H1 (cell line): ENCODE data around the gene QPCT. TPM values are rescaled to one million over a fixed set of nuclear protein-coding genes. Genes with fewer than 3 reads are reported as not detected.

ENCODE experiments used
- CTCF ChIA-PET: fragments of 300-600 bp; sonication (Branson Sonifier 250); formaldehyde crosslinking; loops from one replicate; lab custom pipeline; 2021; ENCODE audit not compliant: partially characterized antibody; lab: Charles Lee
- POLR2A ChIA-PET: fragments of 300-600 bp; sonication (Branson Sonifier 250); formaldehyde crosslinking; loops from one replicate; lab custom pipeline; 2021; ENCODE audit warnings: inconsistent platforms; ENCODE audit not compliant: partially characterized antibody; lab: Charles Lee
- DNase-seq, 2 experiments: peaks; one replicate each; pipeline versions ENCODE4 v3.0.0 to v3.0.0-alpha.2; 2010 to 2022; ENCODE audit warnings: low spot score in 2 of 2, low read depth in 1 of 2, mixed read lengths in 1 of 2
- FAIRE-seq: peaks from 2 replicates; lab custom pipeline; 2011; peaks lifted over from hg19 to GRCh38; lab: Jason Lieb, UNC
- H2AFZ ChIP-seq: 2 replicates; pipeline ENCODE4 v1.8.1; 2012; ENCODE audit warnings: low read length, inconsistent platforms
- H2AK5ac ChIP-seq: 2 replicates; pipeline ENCODE4 v1.6.1; 2013; ENCODE audit warnings: low read depth, low read length
- H2BK120ac ChIP-seq: replicated peaks from 2 replicates; pipeline ENCODE3; 2013; ENCODE audit warnings: low read depth, low read length, inconsistent platforms
- H2BK12ac ChIP-seq: 2 replicates; pipeline ENCODE4 v1.6.1; 2013; ENCODE audit warnings: low read depth, low read length
- H2BK15ac ChIP-seq: 2 replicates; pipeline ENCODE4 v1.6.1; 2013; ENCODE audit warnings: low read length
- H2BK20ac ChIP-seq: 2 replicates; pipeline ENCODE4 v1.6.1; 2013; ENCODE audit warnings: low read length
- H2BK5ac ChIP-seq: 2 replicates; pipeline ENCODE4 v1.6.1; 2013; ENCODE audit warnings: low read depth, low read length
- H3K14ac ChIP-seq: 2 replicates; pipeline ENCODE4 v1.6.1; 2013; ENCODE audit warnings: inconsistent platforms; ENCODE audit not compliant: insufficient read length
- H3K18ac ChIP-seq: 2 replicates; pipeline ENCODE4 v1.6.1; 2013; ENCODE audit warnings: low read length; ENCODE audit errors: extremely low read depth
- H3K23ac ChIP-seq: 2 replicates; pipeline ENCODE4 v1.6.1; 2013; ENCODE audit warnings: inconsistent platforms; ENCODE audit not compliant: insufficient read length
- H3K23me2 ChIP-seq: 2 replicates; pipeline ENCODE4 v1.6.1; 2013; ENCODE audit warnings: low read depth, low read length
- H3K27ac ChIP-seq: 2 replicates; pipeline ENCODE4 v1.6.1; 2011; ENCODE audit warnings: low read depth, low read length, inconsistent platforms
- H3K27me3 ChIP-seq, 4 experiments: replicated peaks in 1 of 4; 1 replicate in 1 of 4; 2 replicates in 3 of 4; pipeline versions ENCODE4 v1.6.1 to v1.8.1; 2011 to 2013; ENCODE audit warnings: low read length in 3 of 4, mild to moderate bottlenecking in 3 of 4, inconsistent platforms in 2 of 4, mixed read lengths in 2 of 4, moderate library complexity in 1 of 4; ENCODE audit not compliant: control insufficient read depth in 3 of 4, insufficient read depth in 3 of 4; ENCODE audit errors: extremely low read depth in 1 of 4
- H3K36me3 ChIP-seq, 4 experiments: 2 replicates each; pipeline versions ENCODE4 v1.6.1 to v1.8.1; 2011 to 2013; ENCODE audit warnings: mild to moderate bottlenecking in 4 of 4, low read length in 3 of 4, moderate library complexity in 2 of 4, control low read depth in 1 of 4, inconsistent platforms in 1 of 4; ENCODE audit not compliant: insufficient read depth in 4 of 4, control insufficient read depth in 2 of 4
- H3K4ac ChIP-seq: replicated peaks from 2 replicates; pipeline ENCODE3; 2013; ENCODE audit warnings: low read length, low read depth, mixed read lengths, inconsistent platforms; ENCODE audit not compliant: insufficient read length
- H3K4me1 ChIP-seq, 4 experiments: replicated peaks in 1 of 4; 1 replicate in 1 of 4; 2 replicates in 3 of 4; pipeline versions ENCODE4 v1.6.1 to v1.8.1; 2011 to 2013; ENCODE audit warnings: low read length in 3 of 4, inconsistent platforms in 2 of 4, mixed read lengths in 1 of 4; ENCODE audit not compliant: insufficient read depth in 4 of 4, control insufficient read depth in 3 of 4
- H3K4me2 ChIP-seq, 2 experiments: 2 replicates each; pipeline versions ENCODE4 v1.6.1 to v1.8.1; 2011 to 2013; ENCODE audit warnings: low read depth in 2 of 2, low read length in 2 of 2, control low read depth in 1 of 2, inconsistent platforms in 1 of 2, mild to moderate bottlenecking in 1 of 2; ENCODE audit not compliant: insufficient read depth in 1 of 2
- H3K4me3 ChIP-seq, 4 experiments: fragments of 200-600, 300-600 bp in 1 of 4; sonication (generic), shearing (Covaris generic), sonication (Bioruptor Twin) in 1 of 4; 2 replicates each; pipeline versions ENCODE4 v1.5.1 to v1.8.1; 2011 to 2016; ENCODE audit warnings: low read length in 4 of 4, low read depth in 3 of 4, control low read depth in 2 of 4, inconsistent platforms in 2 of 4, mild to moderate bottlenecking in 2 of 4, mixed read lengths in 1 of 4, moderate library complexity in 1 of 4; ENCODE audit not compliant: insufficient read depth in 2 of 4; ENCODE audit errors: extremely low read depth in 1 of 4
- H3K56ac ChIP-seq: replicated peaks from 2 replicates; pipeline ENCODE3; 2013; ENCODE audit warnings: low read depth, mild to moderate bottlenecking, mixed read lengths, low read length, inconsistent platforms; ENCODE audit not compliant: insufficient read length
- H3K79me1 ChIP-seq: 2 replicates; pipeline ENCODE4 v1.6.1; 2013; ENCODE audit warnings: low read depth, low read length, control low read depth
- H3K79me2 ChIP-seq, 2 experiments: 2 replicates each; pipeline versions ENCODE4 v1.6.1 to v1.8.1; 2012 to 2013; ENCODE audit warnings: low read length in 2 of 2, mild to moderate bottlenecking in 2 of 2, inconsistent platforms in 1 of 2; ENCODE audit not compliant: insufficient read depth in 2 of 2, control insufficient read depth in 1 of 2
- H3K9ac ChIP-seq, 4 experiments: replicated peaks in 1 of 4; 1 replicate in 1 of 4; 2 replicates in 3 of 4; pipeline versions ENCODE4 v1.6.1 to v1.8.1; 2011 to 2013; ENCODE audit warnings: low read depth in 3 of 4, low read length in 3 of 4, control low read depth in 2 of 4, mild to moderate bottlenecking in 2 of 4, moderate library complexity in 2 of 4, inconsistent platforms in 1 of 4; ENCODE audit errors: extremely low read depth in 1 of 4
- H3K9me3 ChIP-seq, 2 experiments: 2 replicates each; pipeline versions ENCODE4 v1.6.1 to v1.8.1; 2012 to 2013; ENCODE audit warnings: mild to moderate bottlenecking in 2 of 2, moderate library complexity in 2 of 2, control low read depth in 1 of 2, inconsistent platforms in 1 of 2, low read depth in 1 of 2, low read length in 1 of 2, mixed read lengths in 1 of 2; ENCODE audit not compliant: insufficient read depth in 2 of 2
- H4K20me1 ChIP-seq, 2 experiments: replicated peaks in 1 of 2; 2 replicates each; pipeline versions ENCODE3 to v1.8.1; 2011 to 2013; ENCODE audit warnings: inconsistent platforms in 2 of 2, low read length in 2 of 2, mild to moderate bottlenecking in 1 of 2; ENCODE audit not compliant: insufficient read depth in 2 of 2, control insufficient read depth in 1 of 2
- H4K5ac ChIP-seq: 2 replicates; pipeline ENCODE4 v1.6.1; 2013; ENCODE audit warnings: low read length, low read depth, mixed read lengths, inconsistent platforms; ENCODE audit not compliant: insufficient read length
- H4K8ac ChIP-seq: 2 replicates; pipeline ENCODE4 v1.8.0; 2013; ENCODE audit warnings: mild to moderate bottlenecking, moderate library complexity, low read length, inconsistent platforms; ENCODE audit not compliant: insufficient read depth; ENCODE audit errors: extremely low read depth
- H4K91ac ChIP-seq: replicated peaks from 2 replicates; pipeline ENCODE3; 2013; ENCODE audit warnings: low read length, mixed read lengths, inconsistent platforms; ENCODE audit not compliant: insufficient read length
- CBX8 ChIP-seq: fragments of 300-800, 300-1000 bp; sonication (generic); IDR thresholded peaks from 2 replicates; pipeline ENCODE4 v1.7.1; 2016; ENCODE audit warnings: low read depth, low read length, borderline replicate concordance
- CHD2 ChIP-seq: IDR thresholded peaks from 2 replicates; pipeline ENCODE4 v1.6.1; 2012; ENCODE audit warnings: low read length, improper control_type of control experiment
- EGR1 ChIP-seq: IDR thresholded peaks from 2 replicates; pipeline ENCODE4 v1.6.1; 2011; ENCODE audit warnings: low read depth, low read length, borderline replicate concordance
- JUN ChIP-seq: IDR thresholded peaks from 2 replicates; pipeline ENCODE4 v1.6.1; 2011; ENCODE audit warnings: low read depth, mild to moderate bottlenecking, improper control_type of control experiment, low read length
- SUZ12 ChIP-seq: fragments of 200-600 bp; sonication (generic); IDR thresholded peaks from 2 replicates; pipeline ENCODE4 v1.6.1; 2012; ENCODE audit warnings: mild to moderate bottlenecking, inconsistent platforms, low read length, moderate library complexity, mixed read lengths
- TCF12 ChIP-seq: IDR thresholded peaks from 2 replicates; pipeline ENCODE4 v1.6.1; 2011; ENCODE audit warnings: low read depth, mild to moderate bottlenecking, low read length
- WGBS, 2 experiments: shearing (Covaris generic) in 1 of 2; methylation state at CpG; one replicate each; pipeline versions ENCODE4 v1.1.6 to v1.1.7; 2013 to 2015; ENCODE audit warnings: low lambda C conversion rate in 2 of 2, mixed read lengths in 2 of 2, inconsistent platforms in 1 of 2, low coverage in 1 of 2, missing lambda C conversion rate in 1 of 2; ENCODE audit not compliant: insufficient replicate concordance in 2 of 2, insufficient coverage in 1 of 2, insufficient read length in 1 of 2; ENCODE audit errors: extremely low coverage in 1 of 2, missing lambda C conversion rate in 1 of 2; 5-methylcytosine and 5-hydroxymethylcytosine counted together
- polyA plus RNA-seq, 7 experiments: library from polyadenylated mRNA; depleted of rRNA in 3 of 7; stranded (reverse) in 5 of 7; unstranded in 2 of 7; fragments of >200 nt in 5 of 7; fragments of 200-250 nt in 2 of 7; gene quantifications; 1 replicate in 5 of 7; 2 replicates in 1 of 7; 4 replicates in 1 of 7; pipeline versions ENCODE4 v1.2.1 to v1.2.3, GENCODE V29; 2011 to 2013; ENCODE audit warnings: missing spikeins in 2 of 7, mixed read lengths in 2 of 7
- total RNA-seq: library from RNA; stranded (reverse); fragmentation: NEBNext Ultra II Directional; extraction: Animal tissue kit (Norgen Biotek cat#: 25700); gene quantifications from 2 replicates; pipeline ENCODE4 v1.2.1, GENCODE V29; 2021
- TF ChIP-seq, protein P1 (sequence below), 3 experiments: IDR thresholded peaks; 1 replicate in 2 of 3; 2 replicates in 1 of 3; pipeline versions ENCODE4 v1.5.1 to v1.6.1; 2011; ENCODE audit warnings: low read length in 3 of 3, mild to moderate bottlenecking in 3 of 3, inconsistent platforms in 2 of 3, low read depth in 1 of 3, moderate library complexity in 1 of 3; ENCODE audit not compliant: insufficient read depth in 1 of 3; ENCODE audit errors: control extremely low read depth in 1 of 3

QPCT gene
- total and polyA plus RNA-seq, 2 of the 8 experiments (the other 6 are each of a cell fraction or from before 2014, with no cell fraction given) = 4.0 to 4.3 TPM

- Histone ChIP-seq H3K4me3 (no peak overlapping the region), H3K4ac (no peak overlapping the region), H3K14ac (no peak overlapping the region), H3K18ac (no peak overlapping the region), H3K4me2 (no peak overlapping the region), H3K56ac (no peak overlapping the region), H2BK120ac (no peak overlapping the region), H2BK15ac (no peak overlapping the region), H3K9ac (no peak overlapping the region), H2AK5ac (no peak overlapping the region), H4K5ac (no peak overlapping the region), H2BK5ac (no peak overlapping the region), H2BK20ac (no peak overlapping the region), H3K27me3 (no peaks in the 10 kb centered on the region), H4K20me1 (no peaks in the 10 kb centered on the region), H3K4me1 (no peaks in the 10 kb centered on the region; a peak in 1 of 7 replicates), H3K36me3 (no peaks in the 10 kb centered on the region), H2AFZ (no peak overlapping the region), H4K8ac (no peak overlapping the region), H3K23ac (no peak overlapping the region), H3K79me1 (no peaks in the 10 kb centered on the region), H3K79me2 (no peaks in the 10 kb centered on the region), H3K23me2 (no peaks in the 10 kb centered on the region), H4K91ac (no peak overlapping the region), H2BK12ac (no peak overlapping the region), H3K27ac (no peak overlapping the region), H3K9me3 (no peaks in the 10 kb centered on the region)
- 90% methylated on average over 7 of the region's 7 CpGs; no CpG with 5 or more reads in 1 of the 2 experiments for WGBS, 2 experiments
- CTCF ChIA-PET = no interaction called here
- no peak for FAIRE-seq
- no peak for DNase-seq
- POLR2A ChIA-PET = no interaction called here
- TF ChIP-seq CHD2 (no peak), CBX8 (no peak), SUZ12 (no peak), EGR1 (no peak), TCF12 (no peak), JUN (no peak)
- TF ChIP-seq, protein P1, sequence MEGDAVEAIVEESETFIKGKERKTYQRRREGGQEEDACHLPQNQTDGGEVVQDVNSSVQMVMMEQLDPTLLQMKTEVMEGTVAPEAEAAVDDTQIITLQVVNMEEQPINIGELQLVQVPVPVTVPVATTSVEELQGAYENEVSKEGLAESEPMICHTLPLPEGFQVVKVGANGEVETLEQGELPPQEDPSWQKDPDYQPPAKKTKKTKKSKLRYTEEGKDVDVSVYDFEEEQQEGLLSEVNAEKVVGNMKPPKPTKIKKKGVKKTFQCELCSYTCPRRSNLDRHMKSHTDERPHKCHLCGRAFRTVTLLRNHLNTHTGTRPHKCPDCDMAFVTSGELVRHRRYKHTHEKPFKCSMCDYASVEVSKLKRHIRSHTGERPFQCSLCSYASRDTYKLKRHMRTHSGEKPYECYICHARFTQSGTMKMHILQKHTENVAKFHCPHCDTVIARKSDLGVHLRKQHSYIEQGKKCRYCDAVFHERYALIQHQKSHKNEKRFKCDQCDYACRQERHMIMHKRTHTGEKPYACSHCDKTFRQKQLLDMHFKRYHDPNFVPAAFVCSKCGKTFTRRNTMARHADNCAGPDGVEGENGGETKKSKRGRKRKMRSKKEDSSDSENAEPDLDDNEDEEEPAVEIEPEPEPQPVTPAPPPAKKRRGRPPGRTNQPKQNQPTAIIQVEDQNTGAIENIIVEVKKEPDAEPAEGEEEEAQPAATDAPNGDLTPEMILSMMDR (IDR thresholded peaks at IDR 0.05; ENCODE audit: control extremely low read depth in 1 of 3, insufficient read depth in 1 of 3, low read depth in 1 of 3, low read length in 3 of 3) = no peak
These were observed 11.3 kb downstream of the QPCT start for GRCh38 chr2:37355735-37356134.
